ENCODE measurements around the gene B3GALT4. TPM values are rescaled to one million over a fixed set of nuclear protein-coding genes. Genes with fewer than 3 reads are reported as not detected.

The B3GALT4 gene
- total and polyA plus RNA-seq, 12 donors = 2.6 to 23.7 (median 13.7) TPM

DNA sequence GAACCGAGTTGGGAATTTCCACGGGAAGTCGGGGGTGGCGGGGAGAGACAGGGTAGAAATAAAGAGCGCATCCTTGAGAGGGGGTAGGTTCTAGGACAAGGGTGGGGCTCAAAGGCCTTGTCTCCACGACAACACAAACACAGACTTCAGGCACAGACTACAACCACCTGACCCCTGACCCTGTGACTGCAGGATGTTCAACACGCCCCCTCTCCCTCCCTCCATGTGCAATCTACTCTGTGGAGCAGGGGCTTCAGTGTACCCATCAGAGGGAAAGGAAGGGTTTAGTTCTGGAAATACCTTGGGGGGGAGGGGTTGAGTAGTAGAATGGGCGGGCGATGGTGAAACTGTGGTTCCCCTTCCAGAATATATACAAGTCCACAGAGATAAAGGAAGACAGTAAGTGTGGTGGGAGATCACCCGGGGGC lies 37.6 kb downstream of the B3GALT4 start:
- Histone ChIP-seq H3K4me1 (replicated peaks in 1 of 2) (peaks cover 37 to 61% of the 10 kb centered on the region in 2 donors), H3K36me3 (replicated peaks in 1 of 2) (peaks cover 0 to 32% of the 10 kb centered on the region in 2 donors), H3K27ac (peak overlapping the region; percentile 80 to 99 (median 95)), H3K9me3 (replicated peaks in 1 of 3) (no peaks in the 10 kb centered on the region), H3K4me3 (peak overlapping the region in 3 of 4 donors; percentile 57 to 99 (median 97)), H3K27me3 (no peaks in the 10 kb centered on the region)
- intact Hi-C loops (cut with DNase I) = no loop called here
- peak; percentile 77 to 91 (median 84) for DNase-seq
- 1 to 6% (median 2%) methylated on average over 10 of the region's 10 CpGs for WGBS, 4 donors
- TF ChIP-seq, protein P1, sequence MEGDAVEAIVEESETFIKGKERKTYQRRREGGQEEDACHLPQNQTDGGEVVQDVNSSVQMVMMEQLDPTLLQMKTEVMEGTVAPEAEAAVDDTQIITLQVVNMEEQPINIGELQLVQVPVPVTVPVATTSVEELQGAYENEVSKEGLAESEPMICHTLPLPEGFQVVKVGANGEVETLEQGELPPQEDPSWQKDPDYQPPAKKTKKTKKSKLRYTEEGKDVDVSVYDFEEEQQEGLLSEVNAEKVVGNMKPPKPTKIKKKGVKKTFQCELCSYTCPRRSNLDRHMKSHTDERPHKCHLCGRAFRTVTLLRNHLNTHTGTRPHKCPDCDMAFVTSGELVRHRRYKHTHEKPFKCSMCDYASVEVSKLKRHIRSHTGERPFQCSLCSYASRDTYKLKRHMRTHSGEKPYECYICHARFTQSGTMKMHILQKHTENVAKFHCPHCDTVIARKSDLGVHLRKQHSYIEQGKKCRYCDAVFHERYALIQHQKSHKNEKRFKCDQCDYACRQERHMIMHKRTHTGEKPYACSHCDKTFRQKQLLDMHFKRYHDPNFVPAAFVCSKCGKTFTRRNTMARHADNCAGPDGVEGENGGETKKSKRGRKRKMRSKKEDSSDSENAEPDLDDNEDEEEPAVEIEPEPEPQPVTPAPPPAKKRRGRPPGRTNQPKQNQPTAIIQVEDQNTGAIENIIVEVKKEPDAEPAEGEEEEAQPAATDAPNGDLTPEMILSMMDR (IDR thresholded peaks at IDR 0.05) = no peak
- TF ChIP-seq POLR2A (IDR thresholded peaks at IDR 0.05) = no peak

GRCh38 chr6:33314943-33315792 lies 38.2 kb downstream of the B3GALT4 start:
- intact Hi-C loops (cut with DNase I) = no loop called here
- H3K27ac ChIP-seq = peak overlapping the region; percentile 80 to 99 (median 95)
- no peaks in the 10 kb centered on the region for H3K27me3 ChIP-seq
- H3K4me1 ChIP-seq (replicated peaks in 1 of 2) = peaks cover 44 to 67% of the 10 kb centered on the region in 2 donors
- peak in 1 of 2 donors; percentile 5 for TF ChIP-seq POLR2A (IDR thresholded peaks at IDR 0.05)
- TF ChIP-seq, protein P1 (IDR thresholded peaks at IDR 0.05) = no peak
- DNase-seq = peak; percentile 64 to 79 (median 70)
- peak overlapping the region in 1 of 4 donors; percentile 97 for H3K4me3 ChIP-seq
- WGBS, 4 donors = 37 to 72% (median 53%) methylated on average over 15 to 47 of the region's 47 CpGs
- H3K36me3 ChIP-seq (replicated peaks in 1 of 2) = peaks cover 0 to 33% of the 10 kb centered on the region in 2 donors
- H3K9me3 ChIP-seq (replicated peaks in 1 of 3) = no peaks in the 10 kb centered on the region

- 91 to 99% (median 93%) methylated on average over 7 to 17 of the region's 17 CpGs for WGBS, 4 donors
- Histone ChIP-seq H3K27ac (peak overlapping the region in 2 of 5 donors; percentile 81 to 95), H3K4me3 (no peak overlapping the region), H3K4me1 (replicated peaks in 1 of 2) (peaks cover 52 to 69% of the 10 kb centered on the region in 2 donors), H3K9me3 (replicated peaks in 1 of 3) (no peaks in the 10 kb centered on the region), H3K27me3 (no peaks in the 10 kb centered on the region), H3K36me3 (replicated peaks in 1 of 2) (peaks cover 0 to 34% of the 10 kb centered on the region in 2 donors)
- intact Hi-C loops (cut with DNase I) = no loop called here
- no peak for TF ChIP-seq POLR2A (IDR thresholded peaks at IDR 0.05)
- TF ChIP-seq, protein P1 (IDR thresholded peaks at IDR 0.05) = no peak
- DNase-seq = peak in 2 of 7 donors; percentile 24 to 58
Observed at GRCh38 chr6:33315793-33316602, 39.1 kb downstream of the B3GALT4 start.

All from adrenal gland (tissue), 12 donors.